ENCODE results near the gene GINS1.

GRCh38 chr20:25461786-25462545 is 54.5 kb downstream of the GINS1 start:
- TF ChIP-seq POLR2A (IDR thresholded peaks at IDR 0.05) (no peak), CTCF (IDR thresholded peaks at IDR 0.05) (no peak)
